GM21447 (cell line): ENCODE results near the gene IGDCC3.

ENCODE experiments used
- ATAC-seq: cut with Tn5 transposase; IDR thresholded peaks from one replicate; pipeline ENCODE4 v1.9.1; 2021; ENCODE audit not compliant: unreplicated experiment

Gene IGDCC3

DNA sequence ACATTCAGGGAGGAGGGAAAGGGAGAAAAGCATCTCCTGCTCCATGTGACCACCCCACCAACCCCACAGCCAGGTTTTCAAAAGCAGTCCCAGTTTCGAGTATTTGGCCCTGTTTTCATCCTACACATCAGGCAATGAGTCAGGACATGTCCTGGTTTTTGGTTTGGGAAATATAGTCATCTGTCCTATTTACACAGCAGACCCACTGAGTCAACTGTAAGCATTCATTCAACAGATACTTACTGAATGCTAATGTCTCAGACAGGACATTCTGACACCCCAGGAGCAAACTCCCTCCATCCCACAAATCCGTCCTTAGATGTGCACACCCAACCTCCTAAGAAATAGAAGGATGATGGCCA is 32.9 kb downstream of the IGDCC3 start:
- no peak for ATAC-seq

DNA sequence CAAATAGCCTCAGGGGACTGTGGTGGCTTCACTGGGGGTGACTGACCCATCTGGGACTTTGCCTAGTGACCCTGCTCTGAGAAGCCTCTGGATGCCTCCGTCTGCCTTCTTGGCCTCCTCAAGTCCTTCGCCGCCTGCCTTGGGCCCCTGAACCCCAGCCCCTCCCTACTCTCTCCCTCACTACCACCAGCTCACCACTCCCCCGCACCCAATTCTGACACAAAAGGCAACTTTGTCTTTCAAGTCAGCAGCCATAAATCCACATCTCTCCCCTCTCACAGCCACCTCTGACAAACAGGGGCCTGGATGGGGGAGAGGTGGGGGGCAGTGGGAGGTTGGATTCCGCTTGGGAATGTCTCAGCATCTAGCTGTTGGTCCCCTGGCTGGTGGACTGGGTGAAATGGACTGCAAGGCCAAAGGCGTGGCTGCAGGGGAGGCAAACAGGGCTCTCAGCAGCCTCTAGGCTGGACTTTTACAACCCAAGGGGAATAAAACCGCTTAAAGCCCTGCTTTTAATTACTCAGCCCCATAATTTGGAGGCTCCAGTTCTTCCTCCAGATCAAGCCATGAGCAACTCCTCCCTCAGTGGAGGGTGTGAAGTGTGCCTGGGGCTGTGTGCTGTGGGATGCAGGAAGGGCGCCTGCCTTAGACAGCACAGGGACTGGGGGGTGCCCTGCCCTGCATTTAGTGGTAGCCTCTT is 33.4 kb downstream of the IGDCC3 start:
- no peak for ATAC-seq

DNA sequence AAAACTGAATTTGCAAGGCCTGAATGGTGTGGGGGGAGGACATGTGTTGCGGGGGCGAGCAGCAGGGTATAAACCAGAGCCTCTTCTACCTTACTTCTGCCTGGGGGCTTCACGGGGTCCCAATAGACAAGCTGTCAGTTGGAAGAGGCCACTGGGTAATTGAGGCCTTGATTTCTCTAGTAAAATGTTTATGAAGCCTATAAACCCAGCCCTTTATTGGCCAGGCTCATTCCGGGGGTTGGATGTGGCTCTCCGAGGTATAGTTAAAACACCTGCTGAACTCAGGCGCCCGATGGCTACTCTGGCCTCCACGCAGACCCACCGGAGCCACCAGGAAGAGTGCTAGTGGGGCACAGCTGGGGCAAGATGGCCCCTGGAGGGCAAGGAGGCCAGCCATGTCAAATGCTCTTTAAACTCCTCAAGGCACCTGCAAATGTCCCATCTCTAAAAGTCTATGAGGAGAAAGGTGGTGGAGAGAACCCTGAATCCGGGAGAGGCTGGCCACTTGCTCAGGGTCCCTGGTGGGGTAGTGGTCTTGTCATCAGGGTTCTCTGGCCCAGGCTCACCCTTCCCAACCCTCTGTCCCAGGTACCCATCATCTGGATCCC is 34.3 kb downstream of the IGDCC3 start:
- no peak for ATAC-seq

DNA sequence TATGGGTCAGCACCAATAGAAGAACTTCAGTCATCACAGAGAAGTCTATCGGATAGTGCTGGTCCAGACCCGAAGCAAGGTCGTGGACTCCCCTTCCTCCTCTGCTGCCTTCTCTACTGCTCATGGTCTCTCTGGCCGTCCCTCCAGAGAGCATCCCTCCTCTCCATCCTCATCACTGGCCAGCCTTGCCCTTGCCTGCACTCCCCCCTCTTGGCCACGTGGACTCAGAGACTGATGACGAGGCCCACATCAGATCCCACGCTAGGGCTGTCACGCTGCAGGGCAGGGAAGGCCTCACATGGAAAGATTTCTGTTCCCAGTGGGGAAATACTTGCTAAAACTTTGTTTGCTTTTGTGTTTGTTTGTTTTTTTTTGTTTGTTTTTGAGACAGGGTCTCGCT is 35.3 kb downstream of the IGDCC3 start:
- no peak for ATAC-seq

DNA sequence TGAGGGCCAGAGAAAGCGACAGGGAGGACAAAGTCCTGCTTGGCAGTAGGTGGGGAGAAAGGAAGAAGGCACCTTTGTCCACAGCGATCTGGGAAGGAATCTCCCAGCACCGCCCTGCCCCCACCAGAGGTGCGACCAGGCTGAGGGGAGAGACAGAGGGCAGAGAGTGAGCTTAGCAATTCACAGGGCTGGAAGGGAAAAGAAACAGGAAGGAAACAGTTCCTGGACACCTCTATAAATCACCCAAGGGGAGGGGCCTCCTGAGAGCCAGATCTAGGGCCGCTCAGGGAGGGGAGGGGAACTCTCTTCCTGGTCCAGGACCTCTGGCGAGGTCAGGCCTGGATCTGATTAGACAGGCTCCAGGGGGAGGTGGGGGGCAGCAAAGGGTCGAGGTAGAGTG is 37.9 kb downstream of the IGDCC3 start:
- ATAC-seq, result no peak

DNA sequence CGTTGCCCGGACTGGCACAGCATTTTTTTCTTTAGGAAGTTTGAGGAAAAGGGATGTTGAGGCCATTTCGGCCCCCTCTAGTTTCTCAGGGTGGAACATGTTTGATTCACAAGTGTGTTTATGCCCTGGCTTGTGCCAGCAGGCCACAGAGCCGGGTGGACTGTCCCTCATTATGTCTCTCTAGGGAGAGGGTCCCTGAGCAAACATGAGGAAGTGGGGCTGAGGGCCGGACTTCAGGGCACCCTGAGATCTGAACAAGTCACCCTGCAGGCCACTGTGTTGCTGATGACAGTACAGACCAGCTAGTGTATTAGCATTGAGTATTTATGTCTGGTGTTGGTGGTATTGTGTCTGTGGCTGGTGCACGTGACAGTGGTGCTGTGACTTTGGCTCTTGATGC is 38.4 kb downstream of the IGDCC3 start:
- no peak for ATAC-seq

DNA sequence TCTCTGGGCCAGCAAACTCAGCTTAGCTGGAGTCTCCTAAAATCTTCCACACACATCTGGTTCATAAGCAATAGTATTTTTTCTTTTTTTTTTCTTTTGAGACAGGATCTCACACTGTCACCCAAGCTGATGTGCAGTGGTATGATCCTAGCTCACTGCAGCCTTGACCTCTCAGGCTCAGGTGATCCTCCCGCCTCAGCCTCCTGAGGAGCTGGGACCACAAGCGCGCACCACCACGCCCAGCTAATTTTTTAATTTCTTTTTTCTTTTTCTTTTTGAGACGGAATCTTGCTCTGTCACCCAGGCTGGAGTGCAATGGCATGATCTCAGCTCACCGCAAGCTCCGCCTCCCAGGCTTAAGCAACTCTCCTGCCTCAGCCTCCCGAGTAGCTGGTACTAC is 39.0 kb downstream of the IGDCC3 start:
- ATAC-seq, result no peak

DNA sequence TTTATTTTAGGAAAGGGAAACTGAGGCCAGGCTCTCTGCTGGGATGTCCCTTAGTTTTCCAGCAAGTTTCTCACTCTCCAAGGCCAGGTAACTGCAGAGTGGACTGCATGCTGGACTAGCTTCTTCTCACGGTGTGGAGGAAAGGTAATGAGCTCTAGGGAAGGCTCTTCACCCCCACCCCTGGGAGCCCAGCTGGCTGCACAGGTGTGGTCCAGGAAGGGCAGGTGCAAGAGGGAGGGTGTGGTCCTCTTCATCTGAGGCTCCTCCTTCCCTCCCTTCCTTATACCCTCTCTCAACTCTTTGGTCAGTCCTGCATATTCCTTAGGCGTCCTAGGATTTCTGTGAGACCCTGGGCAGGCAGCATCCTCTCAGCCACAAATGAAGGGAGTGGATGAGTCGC is 39.4 kb downstream of the IGDCC3 start:
- ATAC-seq, result no peak

DNA sequence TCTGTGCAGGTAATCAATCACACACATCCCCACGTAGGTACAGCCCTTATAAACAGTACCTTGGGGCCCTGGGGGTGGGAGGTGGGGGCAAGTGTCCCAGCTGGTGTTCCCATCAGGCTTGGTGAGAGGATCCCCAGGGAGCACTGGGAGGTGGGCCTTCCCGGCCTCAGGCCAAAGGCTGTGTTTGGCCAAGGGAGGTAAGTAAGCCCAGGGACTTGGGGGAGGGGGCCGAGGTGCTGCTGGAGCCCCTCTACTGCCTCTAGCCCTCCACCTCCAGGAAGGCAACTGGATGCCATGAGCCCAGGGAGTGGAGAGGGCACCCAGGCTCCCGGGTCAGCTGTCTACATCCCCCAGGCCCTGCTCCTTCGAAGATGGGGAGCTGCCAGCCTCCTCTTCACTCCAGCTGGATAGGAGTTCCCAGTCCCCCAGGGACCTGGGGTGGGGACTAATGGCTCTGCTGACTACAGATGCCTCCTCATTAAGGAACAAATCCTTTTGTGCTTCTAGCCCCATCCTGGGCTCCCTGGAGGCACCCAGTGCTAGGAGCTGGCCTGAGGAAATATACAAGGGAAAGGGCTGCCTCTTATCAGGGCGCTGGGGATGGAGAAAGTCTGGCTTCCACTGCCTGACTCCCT is 40.2 kb downstream of the IGDCC3 start:
- ATAC-seq, result no peak

DNA sequence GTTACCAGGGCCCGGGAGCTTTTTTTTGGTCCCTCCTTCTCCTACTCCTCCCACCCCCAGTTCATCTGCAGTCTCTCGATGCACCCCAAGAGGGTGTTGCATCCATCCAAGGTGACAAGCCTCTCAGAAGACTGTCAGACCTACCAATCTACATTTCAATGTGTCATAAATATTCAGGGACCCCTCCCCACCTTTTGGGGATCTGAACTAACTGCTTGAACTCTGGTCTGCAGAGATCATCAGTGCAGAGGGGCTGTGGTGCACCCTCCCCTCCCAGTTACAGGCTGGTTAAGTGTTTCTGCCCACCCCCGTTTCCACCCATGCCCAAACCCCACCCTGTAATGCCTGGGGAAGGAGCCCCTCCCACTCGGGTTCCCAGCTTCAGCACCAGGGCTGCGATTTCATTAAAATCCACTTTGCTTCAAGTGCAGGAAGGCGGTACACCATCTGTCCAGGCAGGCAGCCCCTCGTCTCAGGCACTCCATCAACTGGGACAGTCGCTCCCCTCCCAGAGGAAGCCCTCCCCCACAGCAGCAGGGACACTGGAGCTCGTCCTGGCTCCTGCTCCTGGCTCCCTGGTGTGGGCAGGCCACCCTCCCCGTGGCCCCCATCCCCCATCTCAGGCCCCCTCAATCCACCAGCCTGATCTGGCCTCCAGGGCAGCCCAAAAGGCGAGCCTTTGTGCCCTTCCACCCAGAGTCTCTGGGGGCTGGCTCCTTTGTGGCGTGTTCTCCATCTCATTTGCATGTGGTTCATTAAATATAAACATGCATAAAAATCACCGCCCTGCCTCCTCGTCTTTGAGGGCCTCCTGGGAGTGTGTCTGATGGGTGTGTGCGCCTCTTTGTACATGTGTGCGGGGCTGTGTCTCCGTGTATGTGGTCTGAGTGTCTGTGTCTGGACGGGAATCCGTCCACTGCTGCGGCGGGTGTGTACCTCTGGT is 41.0 kb downstream of the IGDCC3 start:
- ATAC-seq, result no peak

DNA sequence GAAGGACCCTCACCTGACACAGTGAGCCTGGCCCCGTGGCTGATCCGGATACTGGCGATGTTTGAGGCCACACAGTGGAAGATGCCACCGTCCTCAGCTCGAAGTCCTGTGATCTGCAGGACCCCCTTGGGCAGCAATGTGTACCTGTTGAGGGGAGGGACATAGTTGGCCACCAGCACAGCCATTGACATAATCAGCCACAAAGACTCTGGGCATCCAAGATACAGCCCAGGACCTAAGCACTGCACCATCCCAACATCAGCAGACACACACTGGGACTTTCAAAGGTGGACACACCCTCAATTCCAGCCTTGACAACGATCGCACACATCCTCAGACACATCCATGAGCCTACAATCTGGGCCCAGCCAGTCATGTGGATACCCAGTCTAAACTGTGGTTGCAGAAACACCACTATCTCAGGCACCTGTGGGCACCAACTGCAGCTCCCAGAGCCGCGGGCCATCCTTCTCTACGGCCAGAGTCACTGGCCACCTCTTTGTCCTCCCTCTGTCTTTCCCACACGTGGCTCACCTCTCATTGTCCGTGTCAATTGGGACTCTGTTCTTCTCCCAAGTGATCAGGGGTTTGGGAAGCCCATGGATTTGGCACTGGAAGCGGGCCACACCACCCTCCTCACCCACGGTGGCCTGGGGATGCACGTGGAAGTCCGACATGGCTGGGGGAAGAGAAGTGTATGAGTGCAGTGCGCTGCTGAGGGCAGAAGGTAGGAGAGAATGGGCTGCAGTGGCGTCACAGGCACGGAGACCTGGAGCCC is 42.3 kb downstream of the IGDCC3 start:
- ATAC-seq, result no peak

DNA sequence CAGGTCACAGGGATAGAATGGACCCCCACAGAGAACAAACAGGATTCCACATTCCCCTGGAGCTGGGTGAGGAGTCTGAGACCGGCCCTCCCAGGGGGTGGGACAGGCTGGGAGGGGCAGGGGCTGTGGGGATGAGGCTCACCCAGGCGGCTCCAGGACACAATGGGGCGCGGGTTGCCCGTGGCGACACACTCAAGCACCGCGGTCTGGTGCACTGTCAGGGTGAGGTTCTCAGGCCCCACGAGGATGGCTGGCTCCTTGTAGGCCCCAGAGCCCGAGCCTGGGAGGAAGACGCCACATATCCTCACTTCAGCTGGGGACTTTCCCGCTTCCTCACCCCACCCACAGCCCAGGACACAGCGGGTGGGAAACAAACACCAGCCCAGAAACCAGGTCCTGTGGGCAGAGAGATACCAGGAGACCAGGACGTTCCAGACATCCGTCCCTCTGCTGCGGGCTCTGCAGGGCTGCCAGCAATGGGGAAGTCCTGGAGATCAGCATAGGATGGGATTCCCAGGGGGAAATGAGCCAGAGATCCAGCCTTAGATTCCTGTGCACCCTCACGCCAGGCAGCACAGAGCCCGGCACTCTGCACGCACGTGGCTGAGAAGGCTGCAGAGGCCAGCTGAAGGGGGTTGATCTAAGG is 43.1 kb downstream of the IGDCC3 start:
- no peak for ATAC-seq

DNA sequence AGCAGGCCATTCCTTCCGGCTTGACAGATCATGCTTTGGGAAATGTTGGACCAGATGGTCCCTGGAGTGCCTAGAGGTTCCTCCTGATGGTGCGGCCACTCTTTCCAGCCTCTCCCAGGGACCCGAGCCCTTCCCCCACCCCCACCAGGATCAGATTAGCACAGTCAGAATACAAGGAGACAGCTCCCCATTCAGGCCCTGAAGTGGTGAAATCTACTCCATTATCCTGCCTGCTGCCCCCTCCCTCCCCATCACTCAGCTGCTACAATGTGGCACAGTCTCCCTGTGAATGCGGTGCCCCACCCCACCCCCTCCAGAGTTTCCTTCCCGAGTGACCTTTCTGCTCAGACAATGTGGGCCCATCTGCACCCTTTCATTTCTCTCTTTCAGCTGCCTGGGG is 43.9 kb downstream of the IGDCC3 start:
- ATAC-seq, result no peak

DNA sequence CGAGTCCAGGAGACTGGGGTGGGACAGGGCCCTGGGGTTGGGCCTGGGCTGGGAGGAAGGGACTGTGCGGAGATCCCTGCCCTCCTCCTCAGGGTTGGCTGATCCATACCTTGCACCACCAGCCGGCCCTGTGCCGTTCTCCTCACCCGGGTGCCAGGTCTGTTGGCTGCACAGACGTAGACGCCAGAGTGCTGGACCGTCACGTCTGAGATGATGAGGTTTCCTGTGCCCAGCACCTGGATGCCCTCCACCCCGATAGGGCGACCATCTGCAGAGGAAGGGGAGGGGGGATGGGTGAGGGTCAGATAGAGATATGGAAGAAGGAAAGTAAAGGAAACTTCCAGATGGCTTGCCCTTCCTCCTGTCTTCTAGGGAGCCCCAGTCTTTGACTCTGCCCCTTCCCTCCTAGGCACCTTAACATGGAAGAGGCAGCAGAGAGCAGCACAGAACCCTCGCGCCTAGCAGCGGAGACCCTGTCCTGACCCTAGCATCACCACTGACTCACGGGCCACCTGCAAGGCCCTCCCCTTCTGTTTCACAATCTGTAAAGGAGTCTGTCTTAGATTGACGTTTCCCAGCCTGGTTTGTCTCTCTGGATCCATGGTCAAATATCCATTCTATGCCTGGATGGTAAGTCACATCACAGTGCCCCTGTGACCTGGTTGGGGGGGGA is 44.5 kb downstream of the IGDCC3 start:
- no peak for ATAC-seq

DNA sequence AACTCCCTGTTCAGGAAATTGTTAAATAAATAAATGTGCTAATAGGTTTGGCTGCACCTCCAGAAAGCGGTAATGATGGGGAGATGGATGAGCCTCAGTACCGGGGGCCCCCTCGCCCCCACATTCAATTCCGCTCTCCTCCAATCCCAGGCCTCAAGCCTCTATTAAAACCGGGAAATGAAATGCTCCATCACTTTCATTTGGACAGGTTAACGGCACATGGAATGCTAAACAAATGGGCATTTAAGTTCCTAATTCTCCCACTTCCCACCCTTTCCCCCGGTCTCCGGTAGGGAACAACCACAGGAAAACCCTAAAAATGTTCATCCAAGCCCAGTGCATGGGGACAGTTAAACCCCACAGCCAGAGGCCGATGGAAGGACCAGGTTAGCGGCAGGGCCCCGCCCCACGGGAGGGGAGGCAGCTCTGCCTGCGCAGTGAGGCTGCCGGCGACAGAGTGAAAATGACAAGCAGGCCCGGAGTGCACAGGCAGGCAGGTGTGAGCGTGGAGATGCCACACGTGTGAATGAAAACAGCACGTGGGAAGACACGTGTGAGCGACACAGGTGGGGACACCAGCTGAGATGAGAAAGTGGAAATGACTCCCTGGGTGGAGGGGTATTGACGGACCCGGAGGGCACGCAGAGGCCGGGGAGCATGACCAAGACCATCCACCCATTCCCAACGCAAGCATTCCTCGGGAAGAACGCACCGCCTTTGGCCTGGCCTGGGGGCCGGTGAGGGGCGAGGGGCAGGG is 45.2 kb downstream of the IGDCC3 start:
- ATAC-seq, result no peak

DNA sequence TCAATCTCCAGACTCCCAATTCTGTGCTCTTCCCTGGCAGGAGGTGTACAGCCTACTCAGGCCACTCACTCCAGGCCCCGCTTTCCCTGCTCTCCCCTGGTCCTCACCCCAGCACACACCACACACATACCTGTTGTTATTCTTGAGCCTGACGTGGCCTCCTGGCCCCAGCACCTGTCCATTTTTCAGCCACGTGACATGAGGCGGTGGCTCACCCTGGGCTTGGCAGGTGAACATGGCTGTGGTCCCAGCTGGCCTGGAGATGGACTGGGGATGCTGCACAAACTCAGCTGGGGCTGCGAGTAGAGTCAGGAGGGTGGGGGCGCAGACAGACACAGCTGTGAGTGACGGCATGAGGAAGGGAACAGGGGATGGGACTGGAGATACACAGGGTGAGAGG is 46.0 kb downstream of the IGDCC3 start:
- ATAC-seq, result no peak

DNA sequence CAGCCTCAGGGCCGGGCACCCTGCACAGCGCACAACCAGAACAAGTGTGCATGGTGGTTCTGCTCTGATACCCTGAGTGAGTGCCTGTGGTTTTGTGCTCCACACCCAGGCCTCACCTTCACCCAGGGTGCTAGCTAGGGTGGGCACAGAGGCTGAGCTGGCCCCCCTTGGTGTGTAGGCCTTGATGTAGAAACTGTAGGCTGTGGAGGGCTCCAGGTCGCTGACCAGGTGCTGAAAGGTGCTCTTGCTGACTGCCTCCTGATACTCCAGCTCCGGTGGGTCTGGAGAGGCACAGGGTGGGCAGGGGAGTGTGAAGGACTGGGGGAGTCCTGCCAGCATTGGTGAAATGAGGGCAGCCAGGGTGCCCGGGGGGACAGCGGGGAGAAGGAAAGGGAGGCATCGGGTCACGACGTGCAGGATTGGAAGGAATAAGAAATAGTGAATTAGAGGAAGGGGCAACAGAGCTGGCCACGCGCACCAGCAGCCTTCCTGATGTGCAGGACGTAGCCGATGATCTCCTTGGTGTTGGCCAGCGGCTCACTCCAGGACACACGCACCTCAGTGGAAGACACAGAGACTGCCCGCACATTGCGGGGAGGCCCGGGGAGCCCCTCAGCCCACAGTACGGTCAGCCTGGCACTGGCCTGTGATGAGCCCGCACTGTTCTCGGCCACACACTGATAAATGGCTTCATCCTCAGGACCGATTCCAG is 46.7 kb downstream of the IGDCC3 start:
- ATAC-seq, result no peak

DNA sequence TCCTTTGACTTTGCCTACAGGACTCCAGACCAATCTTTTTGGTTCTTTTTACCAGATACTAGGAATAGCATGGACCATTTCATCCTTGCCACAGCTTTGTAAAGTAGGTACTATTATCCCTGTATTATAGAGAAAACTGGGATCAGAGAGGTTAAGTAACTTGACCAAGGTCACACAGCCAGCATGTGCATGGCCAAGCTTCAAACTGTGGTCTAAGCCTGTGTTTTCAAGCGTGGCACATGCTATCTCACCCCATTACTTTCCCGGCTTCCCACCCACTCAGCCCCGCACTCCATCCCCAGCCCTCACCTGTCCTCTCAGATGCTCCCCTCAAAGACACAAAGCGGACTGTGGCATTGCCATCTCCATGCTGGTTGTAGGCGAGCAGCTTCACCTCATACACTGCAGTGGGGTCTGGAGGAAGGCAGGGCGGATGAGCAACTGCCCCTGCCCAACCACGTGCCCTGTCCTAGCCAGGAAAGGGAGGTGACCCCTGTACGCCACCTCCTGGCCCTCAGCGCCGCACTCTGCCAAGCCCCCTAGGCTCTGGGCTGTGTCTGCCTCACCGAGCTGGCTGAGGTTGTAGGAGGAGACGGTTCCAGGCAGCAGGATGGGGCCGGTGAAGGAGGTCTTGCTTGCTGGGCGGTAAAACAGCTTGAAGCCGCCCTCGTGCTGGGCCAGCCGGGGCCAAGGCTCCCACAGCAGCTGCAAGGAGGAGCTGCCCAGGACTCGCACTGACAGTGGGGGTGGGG is 47.6 kb downstream of the IGDCC3 start:
- ATAC-seq, result no peak
